LNCAP (cell line): ENCODE results near the gene PDE11A.

Source experiments
- TF ChIP-seq, protein P1 (sequence below): fragments of 450-650 bp; IDR thresholded peaks from 2 replicates; pipeline ENCODE4 v1.5.1; 2017; ENCODE audit warnings: mild to moderate bottlenecking

PDE11A gene

GRCh38 chr2:177625744-177626650 lies 446.6 kb downstream of the PDE11A start:
- TF ChIP-seq, protein P1, sequence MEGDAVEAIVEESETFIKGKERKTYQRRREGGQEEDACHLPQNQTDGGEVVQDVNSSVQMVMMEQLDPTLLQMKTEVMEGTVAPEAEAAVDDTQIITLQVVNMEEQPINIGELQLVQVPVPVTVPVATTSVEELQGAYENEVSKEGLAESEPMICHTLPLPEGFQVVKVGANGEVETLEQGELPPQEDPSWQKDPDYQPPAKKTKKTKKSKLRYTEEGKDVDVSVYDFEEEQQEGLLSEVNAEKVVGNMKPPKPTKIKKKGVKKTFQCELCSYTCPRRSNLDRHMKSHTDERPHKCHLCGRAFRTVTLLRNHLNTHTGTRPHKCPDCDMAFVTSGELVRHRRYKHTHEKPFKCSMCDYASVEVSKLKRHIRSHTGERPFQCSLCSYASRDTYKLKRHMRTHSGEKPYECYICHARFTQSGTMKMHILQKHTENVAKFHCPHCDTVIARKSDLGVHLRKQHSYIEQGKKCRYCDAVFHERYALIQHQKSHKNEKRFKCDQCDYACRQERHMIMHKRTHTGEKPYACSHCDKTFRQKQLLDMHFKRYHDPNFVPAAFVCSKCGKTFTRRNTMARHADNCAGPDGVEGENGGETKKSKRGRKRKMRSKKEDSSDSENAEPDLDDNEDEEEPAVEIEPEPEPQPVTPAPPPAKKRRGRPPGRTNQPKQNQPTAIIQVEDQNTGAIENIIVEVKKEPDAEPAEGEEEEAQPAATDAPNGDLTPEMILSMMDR, result no peak

GRCh38 chr2:177622521-177622920 lies 450.1 kb downstream of the PDE11A start:
- TF ChIP-seq, protein P1, result no peak

GRCh38 chr2:177619986-177620385 lies 452.6 kb downstream of the PDE11A start:
- TF ChIP-seq, protein P1, result no peak

GRCh38 chr2:177619461-177619860 lies 453.1 kb downstream of the PDE11A start:
- TF ChIP-seq, protein P1, result no peak

- TF ChIP-seq, protein P1, result no peak
These were observed 454.0 kb downstream of the PDE11A start for GRCh38 chr2:177618255-177619253.

GRCh38 chr2:177617849-177618248 lies 454.7 kb downstream of the PDE11A start:
- TF ChIP-seq, protein P1, result no peak

- TF ChIP-seq, protein P1, result no peak
These were observed 455.8 kb downstream of the PDE11A start for GRCh38 chr2:177616731-177617130.
